Coronary artery (tissue), 2 donors: ENCODE results near the gene PCDH15.

Experiments
- DNase-seq: peaks from one replicate; pipeline ENCODE4 v3.0.0-alpha.2; 2017; ENCODE audit warnings: low spot score
- H3K27ac ChIP-seq, 2 donors: fragments of 200-600 bp; sonication (generic); one replicate each; pipeline ENCODE4 v1.5.1; 2016 to 2019
- H3K4me3 ChIP-seq: fragments of 200-600 bp; sonication (generic); 2 replicates; pipeline ENCODE4 v1.5.1; 2016; ENCODE audit warnings: mild to moderate bottlenecking, moderate library complexity
- CTCF ChIP-seq: fragments of 200-600 bp; sonication (generic); IDR thresholded peaks from one replicate; pipeline ENCODE4 v1.5.1; 2019; ENCODE audit warnings: antibody characterized with exemption

The PCDH15 gene

GRCh38 chr10:54808186-54808935, 7.3 kb upstream of the PCDH15 start:
- no peak overlapping the region for H3K27ac ChIP-seq
- no peak for TF ChIP-seq CTCF
- no peak for DNase-seq
- no peak overlapping the region for H3K4me3 ChIP-seq

DNA sequence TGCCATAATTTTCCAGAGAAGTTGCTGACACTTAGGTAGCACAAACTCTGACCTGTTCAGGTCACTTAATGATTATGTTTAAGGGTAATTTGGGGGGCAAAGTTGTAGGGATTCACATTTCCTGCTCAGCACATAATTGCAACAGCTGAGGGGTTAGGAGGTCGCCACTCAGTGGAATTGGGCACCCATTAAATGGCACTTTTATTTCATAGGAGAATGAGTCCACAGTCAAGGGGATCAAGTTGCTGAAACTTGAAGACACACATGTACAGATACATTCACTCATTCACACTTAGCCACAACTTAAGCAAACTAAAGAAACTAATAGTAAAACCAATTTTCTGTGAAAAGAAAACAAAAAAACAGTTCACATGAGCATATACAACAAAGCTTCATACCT, 1.5 kb downstream of the PCDH15 start:
- TF ChIP-seq CTCF: no peak
- DNase-seq: no peak

DNA sequence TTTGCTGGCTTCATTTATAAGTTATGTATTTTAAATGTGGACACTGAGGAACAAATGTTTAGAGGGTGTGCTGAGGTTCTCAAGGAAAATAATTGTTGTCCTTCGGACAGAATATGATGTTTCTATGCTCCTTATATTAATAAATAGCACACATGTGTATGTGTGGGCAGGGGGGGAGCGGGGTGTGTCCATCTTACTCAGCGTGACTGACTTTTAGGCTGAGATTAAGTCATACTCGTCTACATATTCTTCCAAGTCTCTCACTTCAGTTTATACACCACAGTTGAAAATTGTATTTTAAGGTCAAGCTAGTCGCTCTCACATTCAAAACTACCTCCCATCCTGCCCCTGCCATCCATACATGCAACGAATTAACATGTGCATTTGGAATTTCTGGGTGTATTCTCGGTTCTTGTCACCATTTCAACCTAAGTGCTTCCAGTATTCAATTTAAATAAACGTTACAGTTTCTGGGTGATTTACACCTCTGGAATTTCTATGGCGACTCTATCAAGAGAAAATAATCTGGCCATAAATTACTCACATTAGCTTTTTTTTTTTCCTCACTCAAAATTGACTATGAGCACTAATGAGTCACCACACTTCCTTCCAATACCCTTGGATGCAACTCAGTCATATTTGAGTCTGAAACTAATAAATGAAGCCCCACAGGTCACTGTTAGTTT, 3.3 kb downstream of the PCDH15 start:
- TF ChIP-seq CTCF: no peak
- no peak overlapping the region for H3K27ac ChIP-seq
- DNase-seq: no peak
- no peak overlapping the region for H3K4me3 ChIP-seq

More for the DNA sequence above, 1.5 kb downstream of the PCDH15 start:
- Histone ChIP-seq H3K27ac (no peak overlapping the region), H3K4me3 (no peak overlapping the region)

GRCh38 chr10:54796881-54797280, 4.2 kb downstream of the PCDH15 start:
- TF ChIP-seq CTCF: no peak
- Histone ChIP-seq H3K27ac (no peak overlapping the region), H3K4me3 (no peak overlapping the region)
- DNase-seq: no peak

GRCh38 chr10:54776622-54777021, 24.4 kb downstream of the PCDH15 start:
- Histone ChIP-seq H3K27ac (no peak overlapping the region), H3K4me3 (no peak overlapping the region)
- no peak for DNase-seq
- no peak for TF ChIP-seq CTCF

- H3K27ac ChIP-seq: no peak overlapping the region
- H3K4me3 ChIP-seq: no peak overlapping the region
- DNase-seq: no peak
- TF ChIP-seq CTCF: no peak
Measured at GRCh38 chr10:54772468-54773122, 28.4 kb downstream of the PCDH15 start.
